ENCODE measurements around the gene IFI6. TPM values are rescaled to one million over a fixed set of nuclear protein-coding genes. Genes with fewer than 3 reads are reported as not detected.

IFI6 gene
- polyA plus RNA-seq, 1 donor: 23.1 TPM

GRCh38 chr1:27676410-27676809 is 4.4 kb upstream of the IFI6 start:
- H3K4me1 ChIP-seq (ENCODE audit: control insufficient read depth, insufficient read depth, low read length): peaks cover 11% of the 10 kb centered on the region
- DNase-seq: no peak
- H3K4me3 ChIP-seq (ENCODE audit: low read length): no peak overlapping the region
- no CpG with 5 or more reads among the region's 1 CpG for WGBS (ENCODE audit: insufficient coverage, low lambda C conversion rate)
- no peaks in the 10 kb centered on the region for H3K27me3 ChIP-seq (ENCODE audit: control insufficient read depth, insufficient read depth, low read length)
- peaks cover 10% of the 10 kb centered on the region for H3K9me3 ChIP-seq (ENCODE audit: control insufficient read depth, low read depth, low read length)
- no peaks in the 10 kb centered on the region for H3K36me3 ChIP-seq (ENCODE audit: control insufficient read depth, insufficient read depth, low read length)
- no peak overlapping the region for H3K27ac ChIP-seq (ENCODE audit: low read length)

- peak overlapping the region; percentile 12 for H3K4me3 ChIP-seq (ENCODE audit: low read length)
- H3K9me3 ChIP-seq (ENCODE audit: control insufficient read depth, low read depth, low read length): no peaks in the 10 kb centered on the region
- no peak for DNase-seq
- H3K36me3 ChIP-seq (ENCODE audit: control insufficient read depth, insufficient read depth, low read length): no peaks in the 10 kb centered on the region
- H3K27me3 ChIP-seq (ENCODE audit: control insufficient read depth, insufficient read depth, low read length): peaks cover 2% of the 10 kb centered on the region
- peak overlapping the region; percentile 66 for H3K27ac ChIP-seq (ENCODE audit: low read length)
- H3K4me1 ChIP-seq (ENCODE audit: control insufficient read depth, insufficient read depth, low read length): peaks cover 16% of the 10 kb centered on the region
These were observed 739 bp upstream of the IFI6 start for GRCh38 chr1:27672750-27673112.

- peaks cover 2% of the 10 kb centered on the region for H3K27me3 ChIP-seq (ENCODE audit: control insufficient read depth, insufficient read depth, low read length)
- DNase-seq: no peak
- no peaks in the 10 kb centered on the region for H3K9me3 ChIP-seq (ENCODE audit: control insufficient read depth, low read depth, low read length)
- H3K27ac ChIP-seq (ENCODE audit: low read length): no peak overlapping the region
- H3K36me3 ChIP-seq (ENCODE audit: control insufficient read depth, insufficient read depth, low read length): no peaks in the 10 kb centered on the region
- peaks cover 16% of the 10 kb centered on the region for H3K4me1 ChIP-seq (ENCODE audit: control insufficient read depth, insufficient read depth, low read length)
- 90% methylated on average over 2 of the region's 4 CpGs for WGBS (ENCODE audit: insufficient coverage, low lambda C conversion rate)
- no peak overlapping the region for H3K4me3 ChIP-seq (ENCODE audit: low read length)
These were observed 2.1 kb downstream of the IFI6 start for GRCh38 chr1:27669876-27670275.

GRCh38 chr1:27668808-27669723 is 2.9 kb downstream of the IFI6 start:
- Histone ChIP-seq H3K36me3 (ENCODE audit: control insufficient read depth, insufficient read depth, low read length) (no peaks in the 10 kb centered on the region), H3K4me3 (ENCODE audit: low read length) (peak overlapping the region; percentile 19), H3K27me3 (ENCODE audit: control insufficient read depth, insufficient read depth, low read length) (peaks cover 2% of the 10 kb centered on the region), H3K9me3 (ENCODE audit: control insufficient read depth, low read depth, low read length) (no peaks in the 10 kb centered on the region), H3K4me1 (ENCODE audit: control insufficient read depth, insufficient read depth, low read length) (peaks cover 16% of the 10 kb centered on the region), H3K27ac (ENCODE audit: low read length) (no peak overlapping the region)
- WGBS (ENCODE audit: insufficient coverage, low lambda C conversion rate): 80% methylated on average over 1 of the region's 36 CpGs
- peak; percentile 58 to 61 for DNase-seq

- Histone ChIP-seq H3K36me3 (ENCODE audit: control insufficient read depth, insufficient read depth, low read length) (no peaks in the 10 kb centered on the region), H3K9me3 (ENCODE audit: control insufficient read depth, low read depth, low read length) (no peaks in the 10 kb centered on the region), H3K4me1 (ENCODE audit: control insufficient read depth, insufficient read depth, low read length) (peaks cover 16% of the 10 kb centered on the region), H3K4me3 (ENCODE audit: low read length) (no peak overlapping the region), H3K27me3 (ENCODE audit: control insufficient read depth, insufficient read depth, low read length) (peaks cover 2% of the 10 kb centered on the region), H3K27ac (ENCODE audit: low read length) (no peak overlapping the region)
- no CpG with 5 or more reads among the region's 42 CpGs for WGBS (ENCODE audit: insufficient coverage, low lambda C conversion rate)
- no peak for DNase-seq
These were observed 3.7 kb downstream of the IFI6 start for GRCh38 chr1:27668121-27668807.

GRCh38 chr1:27666791-27667254 is 5.2 kb downstream of the IFI6 start:
- WGBS (ENCODE audit: insufficient coverage, low lambda C conversion rate): 83% methylated on average over 2 of the region's 6 CpGs
- no peak overlapping the region for H3K27ac ChIP-seq (ENCODE audit: low read length)
- no peaks in the 10 kb centered on the region for H3K9me3 ChIP-seq (ENCODE audit: control insufficient read depth, low read depth, low read length)
- H3K36me3 ChIP-seq (ENCODE audit: control insufficient read depth, insufficient read depth, low read length): no peaks in the 10 kb centered on the region
- no peak overlapping the region for H3K4me3 ChIP-seq (ENCODE audit: low read length)
- no peak for DNase-seq
- peaks cover 2% of the 10 kb centered on the region for H3K27me3 ChIP-seq (ENCODE audit: control insufficient read depth, insufficient read depth, low read length)
- H3K4me1 ChIP-seq (ENCODE audit: control insufficient read depth, insufficient read depth, low read length): peaks cover 12% of the 10 kb centered on the region

GRCh38 chr1:27666294-27666693 is 5.7 kb downstream of the IFI6 start:
- Histone ChIP-seq H3K4me1 (ENCODE audit: control insufficient read depth, insufficient read depth, low read length) (peaks cover 8% of the 10 kb centered on the region), H3K36me3 (ENCODE audit: control insufficient read depth, insufficient read depth, low read length) (no peaks in the 10 kb centered on the region), H3K27me3 (ENCODE audit: control insufficient read depth, insufficient read depth, low read length) (peaks cover 2% of the 10 kb centered on the region), H3K27ac (ENCODE audit: low read length) (no peak overlapping the region), H3K4me3 (ENCODE audit: low read length) (no peak overlapping the region), H3K9me3 (ENCODE audit: control insufficient read depth, low read depth, low read length) (no peaks in the 10 kb centered on the region)
- no CpG with 5 or more reads among the region's 4 CpGs for WGBS (ENCODE audit: insufficient coverage, low lambda C conversion rate)
- no peak for DNase-seq

GRCh38 chr1:27665016-27665651 is 6.9 kb downstream of the IFI6 start:
- no peak overlapping the region for H3K27ac ChIP-seq (ENCODE audit: low read length)
- no peaks in the 10 kb centered on the region for H3K36me3 ChIP-seq (ENCODE audit: control insufficient read depth, insufficient read depth, low read length)
- DNase-seq: no peak
- WGBS (ENCODE audit: insufficient coverage, low lambda C conversion rate): no CpG with 5 or more reads among the region's 9 CpGs
- H3K27me3 ChIP-seq (ENCODE audit: control insufficient read depth, insufficient read depth, low read length): peaks cover 2% of the 10 kb centered on the region
- H3K4me3 ChIP-seq (ENCODE audit: low read length): no peak overlapping the region
- H3K4me1 ChIP-seq (ENCODE audit: control insufficient read depth, insufficient read depth, low read length): peaks cover 10% of the 10 kb centered on the region
- no peaks in the 10 kb centered on the region for H3K9me3 ChIP-seq (ENCODE audit: control insufficient read depth, low read depth, low read length)

- no peaks in the 10 kb centered on the region for H3K9me3 ChIP-seq (ENCODE audit: control insufficient read depth, low read depth, low read length)
- no peak overlapping the region for H3K27ac ChIP-seq (ENCODE audit: low read length)
- peaks cover 9% of the 10 kb centered on the region for H3K4me1 ChIP-seq (ENCODE audit: control insufficient read depth, insufficient read depth, low read length)
- peaks cover 2% of the 10 kb centered on the region for H3K27me3 ChIP-seq (ENCODE audit: control insufficient read depth, insufficient read depth, low read length)
- WGBS (ENCODE audit: insufficient coverage, low lambda C conversion rate): no CpG with 5 or more reads among the region's 8 CpGs
- H3K4me3 ChIP-seq (ENCODE audit: low read length): no peak overlapping the region
- H3K36me3 ChIP-seq (ENCODE audit: control insufficient read depth, insufficient read depth, low read length): no peaks in the 10 kb centered on the region
- DNase-seq: no peak
These were observed 7.7 kb downstream of the IFI6 start for GRCh38 chr1:27664291-27664690.

- no peaks in the 10 kb centered on the region for H3K27me3 ChIP-seq (ENCODE audit: control insufficient read depth, insufficient read depth, low read length)
- no peak overlapping the region for H3K4me3 ChIP-seq (ENCODE audit: low read length)
- no peaks in the 10 kb centered on the region for H3K9me3 ChIP-seq (ENCODE audit: control insufficient read depth, low read depth, low read length)
- peak; percentile 62 to 66 for DNase-seq
- no peaks in the 10 kb centered on the region for H3K36me3 ChIP-seq (ENCODE audit: control insufficient read depth, insufficient read depth, low read length)
- peaks cover 7% of the 10 kb centered on the region for H3K4me1 ChIP-seq (ENCODE audit: control insufficient read depth, insufficient read depth, low read length)
- H3K27ac ChIP-seq (ENCODE audit: low read length): no peak overlapping the region
- WGBS (ENCODE audit: insufficient coverage, low lambda C conversion rate): 0% methylated on average over 1 of the region's 12 CpGs
These were observed 9.1 kb downstream of the IFI6 start for GRCh38 chr1:27662707-27663393.
